CMK (cell line): ENCODE data around the gene POLD3.

ENCODE experiments used
- DNase-seq: peaks from one replicate; pipeline ENCODE4 v3.0.0-alpha.2; 2010; ENCODE audit warnings: low read depth

POLD3 gene

DNA sequence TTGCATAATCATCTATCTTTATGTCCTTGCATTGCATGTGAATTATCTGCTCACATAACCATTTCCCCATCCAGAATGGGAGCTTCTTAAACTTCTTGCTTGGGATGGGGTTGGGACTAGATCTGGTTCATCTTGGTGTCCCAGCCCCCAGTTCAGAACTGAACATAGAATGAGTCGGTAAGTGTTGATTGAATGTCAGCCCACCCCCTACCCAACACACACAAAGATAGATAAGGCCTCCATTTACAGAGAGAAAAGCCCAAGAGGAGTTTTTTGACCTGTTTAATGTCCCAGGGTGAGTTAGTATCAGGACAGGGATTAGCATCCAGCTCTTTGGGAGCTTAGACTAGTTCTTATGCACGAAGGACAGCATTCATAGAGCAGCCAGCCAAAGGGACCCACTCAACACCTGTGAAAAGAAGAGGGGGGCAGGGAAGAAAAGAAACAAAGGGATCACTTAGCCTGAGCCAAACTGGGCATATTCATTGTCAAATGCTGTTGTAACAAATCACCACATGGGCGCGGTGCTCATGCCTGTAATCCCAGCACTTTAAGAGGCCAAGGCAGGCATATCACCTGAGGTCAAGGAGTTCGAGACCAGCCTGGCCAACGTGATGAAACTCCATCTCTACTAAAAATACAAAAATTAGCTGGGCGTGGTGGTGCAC, 81.4 kb downstream of the POLD3 start:
- no peak for DNase-seq

- no peak for DNase-seq
Observed at GRCh38 chr11:74675761-74676160, 83.4 kb downstream of the POLD3 start.

- no peak for DNase-seq
Observed at GRCh38 chr11:74676596-74676995, 84.2 kb downstream of the POLD3 start.

- DNase-seq: no peak
Observed at GRCh38 chr11:74677131-74677530, 84.7 kb downstream of the POLD3 start.

DNA sequence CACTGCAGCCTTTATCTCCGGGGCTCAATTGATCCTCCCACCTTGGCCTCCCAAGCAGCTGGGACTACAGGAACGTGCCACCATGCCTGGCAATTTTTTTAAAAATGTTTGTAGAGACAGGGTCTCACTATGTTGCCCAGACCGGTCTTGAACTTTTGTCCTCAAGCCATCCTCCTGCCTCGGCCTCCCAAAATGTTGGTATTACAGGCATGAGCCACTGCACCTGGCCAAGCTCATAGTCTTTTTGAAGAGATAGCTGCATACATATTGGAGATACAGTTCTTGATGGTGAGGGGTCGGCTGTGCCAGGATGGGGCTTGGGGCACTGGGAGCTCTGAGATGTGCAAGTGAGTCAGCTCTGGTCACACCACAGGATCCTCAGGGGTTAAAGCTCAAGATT, 85.7 kb downstream of the POLD3 start:
- no peak for DNase-seq

DNA sequence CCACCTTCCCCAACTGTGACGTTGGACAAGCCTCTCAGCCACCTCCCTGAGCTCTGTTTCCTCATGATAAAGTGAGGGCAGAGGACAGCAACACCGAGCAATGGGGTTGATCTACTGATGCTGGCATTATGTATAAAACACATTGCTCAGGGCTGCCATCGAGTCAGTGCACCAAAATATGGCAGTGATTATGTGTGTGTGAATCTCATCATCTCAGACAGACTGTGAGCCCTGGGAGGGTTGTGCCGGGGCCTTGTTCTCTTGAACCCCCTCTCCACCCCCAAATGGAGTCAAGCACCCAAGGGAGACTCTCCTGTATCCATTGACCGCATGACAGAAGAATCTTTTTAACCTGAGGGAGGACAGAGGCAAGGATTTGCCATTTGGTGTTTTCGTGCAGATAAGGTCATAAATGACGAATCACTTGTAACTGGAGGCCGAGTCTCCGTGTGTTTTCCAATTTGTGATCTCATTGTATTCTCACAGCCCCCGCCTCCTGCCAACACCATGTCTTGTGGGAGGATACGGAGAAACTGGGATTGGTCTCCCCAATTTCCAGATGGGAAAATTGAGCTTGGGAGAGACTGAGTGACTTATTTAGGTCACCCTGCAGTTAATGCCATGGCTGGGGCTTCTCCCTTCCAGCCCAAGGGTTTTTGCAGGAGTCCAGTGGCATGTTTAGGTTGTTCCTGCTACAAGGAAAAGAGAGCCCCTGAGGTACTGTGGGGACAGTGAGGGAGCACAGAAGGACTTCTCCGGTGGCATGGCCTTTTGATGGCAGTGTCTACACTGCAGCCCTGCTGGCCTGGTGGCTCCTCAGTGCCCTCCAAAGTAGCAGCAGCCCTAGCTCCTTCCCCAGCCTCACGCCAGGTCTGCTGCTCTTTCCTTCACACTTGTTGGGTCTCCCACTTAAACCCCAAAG, 86.5 kb downstream of the POLD3 start:
- no peak for DNase-seq

DNA sequence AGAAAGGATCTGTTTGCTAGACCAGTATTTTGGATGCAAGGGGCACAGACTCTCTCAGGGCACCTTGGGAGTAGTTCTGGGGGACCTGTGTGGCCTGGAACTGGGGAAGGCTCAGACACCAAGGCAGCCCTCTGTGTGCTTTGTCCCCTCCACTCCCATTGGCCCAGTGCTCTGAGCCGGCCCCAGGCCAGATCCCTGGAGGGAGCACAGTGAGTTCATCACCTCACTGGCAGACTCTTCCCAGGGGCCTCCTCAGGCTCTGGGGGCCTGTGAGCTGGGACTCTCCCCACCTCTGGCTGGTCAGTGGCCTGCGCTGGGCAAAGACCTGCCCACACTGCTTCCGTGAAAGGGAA, 87.1 kb downstream of the POLD3 start:
- no peak for DNase-seq

DNA sequence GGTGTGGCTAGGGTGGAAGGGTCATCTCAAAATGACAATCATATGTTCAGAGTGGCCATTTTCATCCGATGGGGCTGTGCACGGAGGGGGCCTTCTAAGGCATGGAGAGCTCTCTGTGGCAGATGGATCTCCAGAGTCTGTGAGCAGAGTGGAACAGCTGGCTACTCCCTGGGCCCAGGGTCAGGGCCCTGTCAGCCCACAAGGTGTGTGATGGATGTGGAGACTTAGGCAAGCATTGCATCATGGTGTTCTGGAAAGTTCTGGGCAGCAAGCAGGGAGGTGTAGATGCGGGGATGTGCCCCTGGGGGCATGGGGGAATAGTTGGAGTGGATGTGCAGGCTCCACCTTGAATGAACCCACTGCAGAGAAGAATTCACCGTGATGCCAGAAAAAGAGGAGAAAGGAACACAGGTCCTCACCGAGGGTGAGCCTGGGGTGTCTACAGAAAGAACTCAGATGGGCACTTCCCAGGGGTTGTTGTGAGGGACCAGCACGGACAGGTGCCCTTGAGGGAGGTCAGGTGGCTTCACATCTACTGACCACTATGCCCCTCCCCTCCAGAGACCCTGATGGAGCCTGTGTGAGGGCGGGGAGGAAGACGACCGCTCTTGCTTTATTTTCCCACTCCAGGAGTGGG, 87.8 kb downstream of the POLD3 start:
- DNase-seq: no peak

DNA sequence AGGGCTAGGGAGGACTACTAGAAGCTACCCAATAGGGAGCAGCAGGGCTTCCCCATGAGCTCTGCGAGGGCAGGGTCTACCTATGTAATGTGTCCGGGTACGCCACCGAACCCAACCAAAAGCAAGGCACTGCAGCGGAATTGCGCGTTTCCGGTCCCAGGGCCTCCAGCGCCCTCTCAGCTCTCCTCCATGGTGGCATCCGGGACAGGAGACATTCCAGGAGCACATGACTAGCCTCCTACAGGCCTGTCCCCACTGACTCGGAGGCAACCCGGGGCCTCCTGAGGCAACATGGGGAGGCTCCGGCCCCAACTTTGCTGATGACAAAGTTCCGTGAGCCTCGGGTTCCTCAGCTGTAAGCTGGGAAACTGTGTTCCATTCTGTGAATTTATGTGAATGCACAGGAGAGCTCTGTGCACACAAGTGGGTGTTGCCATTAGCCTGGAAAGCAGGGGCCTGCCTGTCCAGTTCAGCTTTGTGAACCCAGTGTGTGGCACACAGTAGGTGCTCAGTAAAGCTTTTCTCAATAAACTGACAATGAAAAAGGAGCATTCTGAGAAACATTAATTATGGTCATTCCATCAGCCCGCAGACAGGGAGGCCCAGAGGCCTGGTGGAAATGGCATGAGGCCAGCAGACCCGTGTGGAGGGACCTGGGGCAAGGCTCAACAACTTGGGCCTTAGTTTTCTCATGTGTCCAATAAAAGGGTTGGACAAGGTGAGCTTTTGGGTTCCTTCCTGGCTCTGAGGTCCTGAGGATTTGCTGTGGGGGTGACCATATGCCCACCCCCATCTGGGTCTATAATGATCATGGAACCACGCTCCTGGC, 88.5 kb downstream of the POLD3 start:
- no peak for DNase-seq

- no peak for DNase-seq
Observed at GRCh38 chr11:74681686-74682651, 89.6 kb downstream of the POLD3 start.

DNA sequence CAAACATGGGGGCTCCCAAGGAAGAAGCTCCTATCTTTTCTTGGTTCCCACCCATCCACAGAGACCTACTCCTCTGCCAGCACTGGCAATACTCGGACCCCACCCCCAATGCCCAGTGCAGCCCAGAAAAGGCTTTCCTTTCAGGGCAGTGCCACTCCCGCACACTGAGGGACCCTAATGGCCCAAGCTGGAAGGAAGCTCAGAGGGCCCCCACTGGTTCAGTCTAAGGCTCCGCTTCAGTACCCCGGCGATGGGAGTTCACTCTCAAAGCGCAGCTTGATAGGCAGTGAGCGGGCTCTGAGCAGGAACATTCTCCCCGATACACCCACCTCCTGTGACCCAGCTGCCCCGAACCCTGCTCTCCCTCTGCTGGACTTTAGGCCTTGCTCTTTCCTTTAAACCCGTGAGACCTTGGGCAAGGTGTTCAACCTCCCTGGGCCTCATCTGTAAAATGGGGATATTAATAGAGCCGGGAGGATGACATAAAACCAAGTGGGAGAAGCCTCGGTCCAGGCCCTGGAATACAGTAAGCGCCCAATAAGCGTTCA, 90.4 kb downstream of the POLD3 start:
- no peak for DNase-seq

GRCh38 chr11:74683279-74683871, 91.0 kb downstream of the POLD3 start:
- no peak for DNase-seq

GRCh38 chr11:74683941-74684481, 91.6 kb downstream of the POLD3 start:
- no peak for DNase-seq

DNA sequence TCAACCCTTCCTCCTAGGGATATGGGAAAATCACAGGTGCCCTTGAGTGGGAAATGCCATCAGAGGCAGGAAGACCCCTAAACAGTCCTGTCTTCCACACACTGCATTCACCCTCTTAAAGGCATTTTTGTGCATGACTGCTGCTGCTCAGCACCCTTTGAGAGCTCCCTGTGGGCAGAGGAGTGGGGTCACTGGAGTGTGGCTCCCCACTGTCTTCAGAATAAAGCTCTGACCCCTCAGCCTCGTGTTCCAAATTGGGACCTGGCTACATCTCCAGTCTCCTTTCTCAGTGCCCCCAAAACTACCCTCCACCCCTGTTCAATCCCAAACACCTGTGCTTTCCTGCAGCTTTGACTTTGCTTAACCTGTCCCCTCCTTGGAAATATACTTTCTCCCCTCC, 92.3 kb downstream of the POLD3 start:
- DNase-seq: no peak

DNA sequence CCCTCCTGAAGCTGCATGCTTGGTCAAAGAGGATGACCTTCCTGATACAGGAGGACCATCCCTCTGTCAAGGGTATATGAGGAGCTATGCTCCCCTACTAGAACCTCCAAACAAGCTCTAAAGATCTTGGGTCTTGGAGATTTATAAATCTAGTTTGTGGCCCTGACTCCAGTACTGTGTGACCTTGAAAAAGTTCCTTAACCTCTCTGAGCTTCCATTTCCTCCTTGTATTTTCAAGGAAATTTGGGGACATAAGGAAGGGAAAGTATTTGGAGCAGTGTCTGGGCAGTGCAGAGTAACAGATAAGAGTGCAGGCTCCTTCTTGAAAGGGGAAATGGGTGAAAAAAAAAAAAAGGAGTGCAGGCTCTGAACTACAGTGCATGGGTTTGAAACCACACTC, 93.0 kb downstream of the POLD3 start:
- DNase-seq: no peak

GRCh38 chr11:74685905-74686304, 93.5 kb downstream of the POLD3 start:
- no peak for DNase-seq

DNA sequence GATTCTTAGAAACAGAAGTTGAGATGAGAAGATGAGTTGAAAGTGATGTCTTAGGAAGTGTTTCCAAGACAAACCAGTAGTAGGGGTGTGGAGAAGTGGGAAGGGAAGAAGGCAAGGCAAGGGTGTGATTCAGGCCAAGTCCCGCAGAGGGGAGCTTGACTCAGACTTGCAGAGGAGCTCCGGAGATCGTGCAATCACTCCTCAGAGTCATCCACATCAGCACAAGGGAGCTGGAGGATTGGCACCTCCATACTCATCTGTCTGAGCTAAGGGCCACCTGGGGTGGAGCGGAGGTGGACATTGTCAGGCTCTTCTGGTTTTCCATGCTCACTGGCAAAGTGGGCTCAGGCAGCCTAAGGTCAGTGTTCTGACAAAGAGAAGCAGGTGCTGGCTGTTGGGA, 94.4 kb downstream of the POLD3 start:
- no peak for DNase-seq

GRCh38 chr11:74687237-74688023, 95.0 kb downstream of the POLD3 start:
- no peak for DNase-seq

GRCh38 chr11:74689666-74690065, 97.3 kb downstream of the POLD3 start:
- no peak for DNase-seq
